HepG2 (cell line): ENCODE results near the gene MXD1. TPM values are rescaled to one million over a fixed set of nuclear protein-coding genes. Genes with fewer than 3 reads are reported as not detected.

Experiments used
- ARNTL ChIP-seq: sonication (generic); formaldehyde crosslinking; IDR thresholded peaks from 2 replicates; pipeline ENCODE4 v1.4.0; 2020; ENCODE audit warnings: mild to moderate bottlenecking, missing genetic modification reagents
- CBX5 ChIP-seq: sonication (generic); formaldehyde crosslinking; IDR thresholded peaks from 2 replicates; pipeline ENCODE4 v1.4.0; 2020; ENCODE audit warnings: missing genetic modification reagents, borderline replicate concordance
- FOXJ3 ChIP-seq: sonication (generic); formaldehyde crosslinking; IDR thresholded peaks from 2 replicates; pipeline ENCODE4 v1.4.0; 2020; ENCODE audit warnings: missing genetic modification reagents, mild to moderate bottlenecking, borderline replicate concordance
- IRX3 ChIP-seq: sonication (generic); formaldehyde crosslinking; IDR thresholded peaks from 2 replicates; pipeline ENCODE4 v1.8.1; 2023; ENCODE audit warnings: mild to moderate bottlenecking, low read depth, missing genetic modification reagents, borderline replicate concordance
- REPIN1 ChIP-seq: sonication (generic); formaldehyde crosslinking; IDR thresholded peaks from 2 replicates; pipeline ENCODE4 v1.8.0; 2022; ENCODE audit warnings: missing genetic modification reagents, low read depth, mild to moderate bottlenecking, borderline replicate concordance
- SKI ChIP-seq: fragments of 450-650 bp; IDR thresholded peaks from one replicate; pipeline ENCODE4 v1.6.1; 2018; ENCODE audit warnings: mild to moderate bottlenecking; ENCODE audit not compliant: partially characterized antibody
- SNAPC2 ChIP-seq: sonication (generic); formaldehyde crosslinking; IDR thresholded peaks from 2 replicates; pipeline ENCODE4 v1.8.1; 2022; ENCODE audit warnings: mild to moderate bottlenecking, missing genetic modification reagents
- ZBTB25 ChIP-seq: IDR thresholded peaks from 2 replicates; pipeline ENCODE4 v1.6.1; 2018; ENCODE audit warnings: missing genetic modification reagents
- ZFP36 ChIP-seq: fragments of 150-350 bp; IDR thresholded peaks from 2 replicates; pipeline ENCODE4 v1.6.1; 2018; ENCODE audit warnings: borderline replicate concordance, low read length, low read depth; ENCODE audit not compliant: partially characterized antibody
- ZNF281 ChIP-seq: sonication (generic); formaldehyde crosslinking; IDR thresholded peaks from 2 replicates; pipeline ENCODE4 v1.4.0; 2020; ENCODE audit warnings: missing genetic modification reagents, borderline replicate concordance
- ZNF382 ChIP-seq: sonication (generic); formaldehyde crosslinking; IDR thresholded peaks from 2 replicates; pipeline ENCODE4 v1.5.0; 2020; ENCODE audit warnings: missing genetic modification reagents, mild to moderate bottlenecking, borderline replicate concordance
- ZNF530 ChIP-seq: sonication (generic); formaldehyde crosslinking; IDR thresholded peaks from 2 replicates; pipeline ENCODE4 v1.5.0; 2020; ENCODE audit warnings: low read depth, mild to moderate bottlenecking, missing genetic modification reagents
- ZNF646 ChIP-seq: sonication (generic); formaldehyde crosslinking; IDR thresholded peaks from 2 replicates; pipeline ENCODE4 v1.9.0; 2021; ENCODE audit warnings: mild to moderate bottlenecking, missing genetic modification reagents
- polyA plus RNA-seq, 8 experiments: library from polyadenylated mRNA; depleted of rRNA in 3 of 8; stranded (reverse) in 7 of 8; unstranded in 1 of 8; fragments of >200 nt; fragmentation: Illumina TruSeq in 4 of 8; extraction: Trizol in 4 of 8; gene quantifications; 2 replicates each; pipeline versions ENCODE4 v1.2.1 to v1.2.3, GENCODE V29; 2011 to 2016; ENCODE audit warnings: low read depth in 4 of 8, missing spikeins in 1 of 8, mixed read lengths in 1 of 8; ENCODE audit not compliant: insufficient read depth in 1 of 8
- total RNA-seq, 5 experiments: library from RNA; depleted of rRNA; stranded (reverse); fragments of >200 nt; fragmentation: Illumina TruSeq; extraction: Trizol; gene quantifications; 2 replicates each; pipeline ENCODE4 v1.2.3, GENCODE V29; 2016; ENCODE audit warnings: low read depth in 1 of 5
- TF ChIP-seq, protein P1 (sequence below): sonication (generic); formaldehyde crosslinking; IDR thresholded peaks from 2 replicates; pipeline ENCODE4 v1.4.0; 2020; ENCODE audit warnings: missing genetic modification reagents

MXD1 gene
- total and polyA plus RNA-seq, 2 of the 13 experiments (the other 11 are each of a cell fraction or from before 2014, with no cell fraction given), result 6.4 to 14.9 TPM

DNA sequence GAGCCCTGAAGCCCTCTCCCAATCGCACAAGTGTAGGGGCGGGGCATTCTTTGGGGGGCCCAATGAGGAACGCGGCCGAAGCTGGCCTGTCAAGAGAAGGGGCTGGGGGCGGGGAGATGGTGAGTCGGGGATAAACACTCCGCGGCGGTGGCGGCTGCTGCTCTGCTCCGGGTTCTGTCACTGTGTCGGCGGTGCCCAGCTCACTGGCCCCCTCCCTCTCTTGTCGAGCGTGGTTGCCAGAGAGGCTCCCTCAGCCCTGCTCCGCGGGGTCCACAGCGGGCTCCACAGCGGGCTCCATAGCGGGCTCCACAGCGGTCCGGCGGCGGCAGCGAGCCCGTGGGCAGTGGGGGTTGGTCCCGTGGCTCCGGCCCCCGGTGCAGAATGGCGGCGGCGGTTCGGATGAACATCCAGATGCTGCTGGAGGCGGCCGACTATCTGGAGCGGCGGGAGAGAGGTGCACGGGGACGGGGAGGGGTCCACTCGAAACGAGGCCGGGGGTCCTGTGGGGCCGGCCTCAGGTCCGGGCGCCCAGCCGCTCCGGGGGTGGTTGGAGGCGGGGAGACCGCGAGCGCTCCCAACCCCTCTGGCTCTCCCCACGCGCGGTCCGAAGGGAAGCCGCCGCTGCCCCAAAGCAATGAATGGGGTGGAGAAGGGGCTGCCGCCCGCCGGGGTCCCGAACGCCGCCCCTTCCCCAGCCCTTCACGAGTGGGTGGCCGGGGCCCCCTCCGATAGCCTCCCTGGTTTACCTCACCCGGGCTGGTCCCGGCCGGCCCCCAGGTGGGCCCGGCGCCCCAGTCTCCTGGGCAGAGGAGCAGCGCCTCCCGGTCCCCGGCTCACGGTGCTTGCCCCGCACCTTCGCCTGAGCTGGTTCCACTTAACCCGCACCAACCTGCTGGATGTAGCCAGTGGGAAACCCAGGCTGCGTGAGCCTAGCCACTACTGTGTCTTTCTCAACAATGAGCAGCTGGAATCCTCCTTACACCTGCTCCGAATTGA lies at the start of gene MXD1 (continued):
- TF ChIP-seq, protein P1, sequence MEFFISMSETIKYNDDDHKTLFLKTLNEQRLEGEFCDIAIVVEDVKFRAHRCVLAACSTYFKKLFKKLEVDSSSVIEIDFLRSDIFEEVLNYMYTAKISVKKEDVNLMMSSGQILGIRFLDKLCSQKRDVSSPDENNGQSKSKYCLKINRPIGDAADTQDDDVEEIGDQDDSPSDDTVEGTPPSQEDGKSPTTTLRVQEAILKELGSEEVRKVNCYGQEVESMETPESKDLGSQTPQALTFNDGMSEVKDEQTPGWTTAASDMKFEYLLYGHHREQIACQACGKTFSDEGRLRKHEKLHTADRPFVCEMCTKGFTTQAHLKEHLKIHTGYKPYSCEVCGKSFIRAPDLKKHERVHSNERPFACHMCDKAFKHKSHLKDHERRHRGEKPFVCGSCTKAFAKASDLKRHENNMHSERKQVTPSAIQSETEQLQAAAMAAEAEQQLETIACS (CRISPR knock-in tag), result no peak
- TF ChIP-seq SKI (peak; percentile 17), CBX5 (CRISPR knock-in tag) (no peak), ZFP36 (no peak), REPIN1 (CRISPR knock-in tag) (peak; percentile 17; the same call in 1 of the 2 replicates), FOXJ3 (no peak), ZNF382 (no peak), ARNTL (CRISPR knock-in tag) (no peak), IRX3 (CRISPR knock-in tag) (no peak), SNAPC2 (CRISPR knock-in tag) (no peak), ZNF646 (no peak), ZBTB25 (CRISPR knock-in tag) (no peak), ZNF530 (CRISPR knock-in tag) (no peak), ZNF281 (CRISPR knock-in tag) (0 out of 2 replicates have a peak, but pooled peaks have one; percentile 3)
